ENCODE results near the gene SLC17A6. TPM values are rescaled to one million over a fixed set of nuclear protein-coding genes. Genes with fewer than 3 reads are reported as not detected.

The SLC17A6 gene
- not detected for polyA plus RNA-seq
- long read RNA-seq, donor 1 = 0 reads
- long read RNA-seq, donor 2 = 0 reads
- long read RNA-seq, donor 3 = 0 reads
- long read RNA-seq, donor 4 = 0 reads
- long read RNA-seq, donor 5 = 0 reads
- long read RNA-seq, donor 6 = 0 reads
- long read RNA-seq, donor 7 = 0 reads
- long read RNA-seq, donor 8 = 0 reads
- long read RNA-seq, donor 9 = 0 reads
- long read RNA-seq, donor 10 = 0 reads
- long read RNA-seq, donor 11 = 0 reads

DNA sequence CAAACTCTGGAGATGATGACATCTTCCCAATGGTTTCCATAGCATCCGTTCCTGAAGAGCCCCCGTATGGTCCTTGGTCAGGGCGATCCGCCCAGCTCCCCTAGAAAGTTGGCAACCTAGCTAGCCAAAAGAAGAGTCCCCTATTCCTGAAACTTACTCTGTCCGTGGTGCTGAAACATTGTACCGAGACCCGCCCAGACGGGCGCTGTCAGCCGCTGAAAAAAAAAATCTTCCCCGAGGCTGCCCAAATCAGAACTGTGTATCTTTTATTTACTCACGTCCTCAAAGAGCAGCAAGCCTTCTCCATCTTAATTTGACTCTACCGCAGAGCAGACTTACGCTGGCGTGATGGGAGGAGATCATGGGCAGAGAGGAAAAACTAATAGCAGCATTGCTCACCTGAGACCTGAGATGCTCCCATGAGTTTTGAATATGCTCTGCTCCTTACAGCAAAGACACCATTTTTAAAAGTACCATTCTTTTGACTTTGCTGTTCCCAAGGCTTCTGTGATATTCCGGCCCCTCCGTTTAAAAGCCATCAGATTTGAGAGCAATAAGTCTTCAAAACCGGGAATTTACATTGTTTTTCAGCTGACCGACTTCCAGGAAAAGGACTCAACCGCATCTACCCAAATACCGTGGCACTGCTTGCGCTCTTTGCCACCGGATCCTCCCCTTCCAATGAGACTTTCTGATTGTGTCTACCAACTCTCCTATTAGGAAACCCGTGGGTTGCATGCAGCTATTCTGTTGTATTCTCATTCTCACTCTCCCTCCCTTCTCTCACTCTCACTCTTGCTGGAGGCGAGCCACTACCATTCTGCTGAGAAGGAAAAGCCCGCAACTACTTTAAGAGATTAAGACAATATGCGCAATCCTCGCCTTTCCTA is at the start of gene SLC17A6:
Gene SLC17A6, plus strand, starts transcription at position 786 of the 890 bp plus-strand sequence. CDS start 153 bp downstream, outside the sequence.
- no CpG with 5 or more reads among the region's 28 CpGs for WGBS (ENCODE audit: insufficient coverage, low lambda C conversion rate)
- DNase-seq = peak in 1 of 2 donors; percentile 22
- Histone ChIP-seq H3K4me3 (ENCODE audit: low read length) (no peak within 1 kb of the TSS), H3K36me3 (ENCODE audit: control insufficient read depth, insufficient read depth, low read length) (no peaks in the 10 kb centered on the region), H3K4me1 (ENCODE audit: control insufficient read depth, insufficient read depth, low read length) (no peaks in the 10 kb centered on the region), H3K9me3 (ENCODE audit: control insufficient read depth, low read depth, low read length) (peaks cover 5% of the 10 kb centered on the region), H3K27me3 (ENCODE audit: control insufficient read depth, insufficient read depth, low read length) (peaks cover 57% of the 10 kb centered on the region), H3K27ac (ENCODE audit: low read length) (no peak within 1 kb of the TSS)

GRCh38 chr11:22302368-22302767 is 35.8 kb upstream of the SLC17A6 start:
- Histone ChIP-seq H3K27me3 (ENCODE audit: control insufficient read depth, insufficient read depth, low read length) (no peaks in the 10 kb centered on the region), H3K36me3 (ENCODE audit: control insufficient read depth, insufficient read depth, low read length) (no peaks in the 10 kb centered on the region), H3K9me3 (ENCODE audit: control insufficient read depth, low read depth, low read length) (no peaks in the 10 kb centered on the region), H3K27ac (ENCODE audit: low read length) (no peak overlapping the region), H3K4me1 (ENCODE audit: control insufficient read depth, insufficient read depth, low read length) (no peaks in the 10 kb centered on the region), H3K4me3 (ENCODE audit: low read length) (no peak overlapping the region)
- no peak for DNase-seq

DNA sequence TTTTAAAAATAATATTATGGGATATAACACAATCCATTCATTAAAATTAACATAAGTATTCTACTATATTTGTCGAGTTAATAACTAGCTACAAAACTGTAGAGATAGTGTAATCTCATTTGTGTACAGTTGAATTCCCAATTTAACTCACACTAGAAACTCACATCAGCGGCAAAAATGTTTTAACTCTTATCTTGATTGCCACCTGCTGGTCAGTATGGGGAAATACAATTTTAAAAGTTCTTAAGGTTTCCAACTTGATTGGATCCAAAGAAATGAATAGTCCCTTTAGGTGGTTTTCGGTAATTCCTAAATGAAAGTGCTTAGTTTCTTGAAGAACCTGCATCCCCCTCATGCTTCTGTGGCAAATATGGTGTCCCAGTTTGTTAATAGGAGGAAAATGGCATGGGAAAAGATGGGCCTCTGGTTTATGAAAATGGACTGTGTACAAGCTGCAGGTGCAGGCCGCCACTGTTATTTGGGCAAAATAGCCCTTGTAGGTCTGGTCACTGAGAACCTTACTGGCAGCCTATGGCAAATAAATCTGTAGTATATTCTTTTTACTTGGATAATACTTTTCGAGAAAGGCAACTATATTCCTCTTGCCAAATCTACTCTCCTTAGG is 33.7 kb upstream of the SLC17A6 start:
- Histone ChIP-seq H3K4me3 (ENCODE audit: low read length) (no peak overlapping the region), H3K9me3 (ENCODE audit: control insufficient read depth, low read depth, low read length) (no peaks in the 10 kb centered on the region), H3K27ac (ENCODE audit: low read length) (no peak overlapping the region), H3K4me1 (ENCODE audit: control insufficient read depth, insufficient read depth, low read length) (no peaks in the 10 kb centered on the region), H3K27me3 (ENCODE audit: control insufficient read depth, insufficient read depth, low read length) (no peaks in the 10 kb centered on the region), H3K36me3 (ENCODE audit: control insufficient read depth, insufficient read depth, low read length) (no peaks in the 10 kb centered on the region)
- DNase-seq = no peak
- WGBS (ENCODE audit: insufficient coverage, low lambda C conversion rate) = 0% methylated on average over 1 of the region's 5 CpGs

DNA sequence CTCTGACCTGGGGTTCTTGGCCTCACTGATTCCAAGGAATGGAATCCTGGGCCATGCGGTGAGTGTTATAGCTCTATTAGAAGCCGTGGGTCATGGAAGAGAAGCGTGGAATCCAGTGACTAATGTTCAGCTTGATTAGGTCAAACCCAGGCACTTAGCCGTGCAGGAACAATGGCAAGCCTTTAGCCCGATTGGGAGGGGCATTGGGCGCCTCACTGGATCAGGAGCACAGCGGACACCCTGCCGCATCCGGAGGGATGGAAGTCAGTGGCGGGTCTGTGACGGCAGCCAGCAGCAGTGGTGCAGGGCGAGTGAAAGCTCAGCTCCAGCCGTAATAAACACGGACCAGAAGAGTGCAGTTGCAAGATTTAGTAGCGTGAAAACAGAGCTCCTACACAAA is 20.5 kb upstream of the SLC17A6 start:
- H3K9me3 ChIP-seq (ENCODE audit: control insufficient read depth, low read depth, low read length) = no peaks in the 10 kb centered on the region
- no CpG with 5 or more reads among the region's 15 CpGs for whole genome bisulfite sequencing (ENCODE audit: insufficient coverage, low lambda C conversion rate)
- H3K36me3 ChIP-seq (ENCODE audit: control insufficient read depth, insufficient read depth, low read length) = no peaks in the 10 kb centered on the region
- no peaks in the 10 kb centered on the region for H3K4me1 ChIP-seq (ENCODE audit: control insufficient read depth, insufficient read depth, low read length)
- H3K27me3 ChIP-seq (ENCODE audit: control insufficient read depth, insufficient read depth, low read length) = no peaks in the 10 kb centered on the region
- no peak for DNase-seq
- H3K4me3 ChIP-seq (ENCODE audit: low read length) = no peak overlapping the region
- H3K27ac ChIP-seq (ENCODE audit: low read length) = no peak overlapping the region

DNA sequence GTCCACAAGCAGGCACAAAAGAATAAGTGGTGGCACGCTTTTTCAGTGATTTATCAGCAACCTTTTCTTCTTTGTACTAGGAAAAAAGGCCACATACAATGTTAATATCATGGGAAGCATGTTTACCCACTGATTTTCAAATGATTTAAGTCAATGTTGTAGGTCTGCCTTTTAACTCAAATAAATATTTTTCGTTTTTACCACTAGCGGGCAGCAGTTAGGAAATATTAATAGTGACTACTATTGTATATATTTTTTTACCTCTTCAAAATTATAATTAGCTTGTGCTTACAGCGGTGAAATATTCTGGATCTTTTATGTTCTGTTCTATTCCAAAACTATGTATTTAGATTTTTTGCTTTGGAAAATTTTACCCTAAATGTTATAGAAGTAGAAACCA is 6.4 kb upstream of the SLC17A6 start:
- H3K4me3 ChIP-seq (ENCODE audit: low read length) = no peak overlapping the region
- DNase-seq = no peak
- no peak overlapping the region for H3K27ac ChIP-seq (ENCODE audit: low read length)
- WGBS (ENCODE audit: insufficient coverage, low lambda C conversion rate) = 69% methylated on average over 3 of the region's 4 CpGs
- no peaks in the 10 kb centered on the region for H3K4me1 ChIP-seq (ENCODE audit: control insufficient read depth, insufficient read depth, low read length)
- H3K36me3 ChIP-seq (ENCODE audit: control insufficient read depth, insufficient read depth, low read length) = no peaks in the 10 kb centered on the region
- peaks cover 6% of the 10 kb centered on the region for H3K27me3 ChIP-seq (ENCODE audit: control insufficient read depth, insufficient read depth, low read length)
- H3K9me3 ChIP-seq (ENCODE audit: control insufficient read depth, low read depth, low read length) = no peaks in the 10 kb centered on the region

GRCh38 chr11:22336587-22336986 is 1.6 kb upstream of the SLC17A6 start:
- Histone ChIP-seq H3K36me3 (ENCODE audit: control insufficient read depth, insufficient read depth, low read length) (no peaks in the 10 kb centered on the region), H3K4me3 (ENCODE audit: low read length) (no peak overlapping the region), H3K4me1 (ENCODE audit: control insufficient read depth, insufficient read depth, low read length) (no peaks in the 10 kb centered on the region), H3K27me3 (ENCODE audit: control insufficient read depth, insufficient read depth, low read length) (peaks cover 44% of the 10 kb centered on the region), H3K9me3 (ENCODE audit: control insufficient read depth, low read depth, low read length) (peaks cover 3% of the 10 kb centered on the region), H3K27ac (ENCODE audit: low read length) (no peak overlapping the region)
- no peak for DNase-seq

GRCh38 chr11:22339611-22340010 is 1.4 kb downstream of the SLC17A6 start:
- DNase-seq = no peak
- WGBS (ENCODE audit: insufficient coverage, low lambda C conversion rate) = 7% methylated on average over 3 of the region's 9 CpGs
- peaks cover 73% of the 10 kb centered on the region for H3K27me3 ChIP-seq (ENCODE audit: control insufficient read depth, insufficient read depth, low read length)
- no peaks in the 10 kb centered on the region for H3K36me3 ChIP-seq (ENCODE audit: control insufficient read depth, insufficient read depth, low read length)
- no peak overlapping the region for H3K27ac ChIP-seq (ENCODE audit: low read length)
- peaks cover 5% of the 10 kb centered on the region for H3K9me3 ChIP-seq (ENCODE audit: control insufficient read depth, low read depth, low read length)
- no peaks in the 10 kb centered on the region for H3K4me1 ChIP-seq (ENCODE audit: control insufficient read depth, insufficient read depth, low read length)
- no peak overlapping the region for H3K4me3 ChIP-seq (ENCODE audit: low read length)

- Histone ChIP-seq H3K4me3 (ENCODE audit: low read length) (no peak overlapping the region), H3K36me3 (ENCODE audit: control insufficient read depth, insufficient read depth, low read length) (no peaks in the 10 kb centered on the region), H3K9me3 (ENCODE audit: control insufficient read depth, low read depth, low read length) (peaks cover 5% of the 10 kb centered on the region), H3K27ac (ENCODE audit: low read length) (no peak overlapping the region), H3K4me1 (ENCODE audit: control insufficient read depth, insufficient read depth, low read length) (no peaks in the 10 kb centered on the region), H3K27me3 (ENCODE audit: control insufficient read depth, insufficient read depth, low read length) (peaks cover 72% of the 10 kb centered on the region)
- no peak for DNase-seq
- 0% methylated on average over 1 of the region's 6 CpGs for WGBS (ENCODE audit: insufficient coverage, low lambda C conversion rate)
These were observed 2.1 kb downstream of the SLC17A6 start for GRCh38 chr11:22340235-22340634.

DNA sequence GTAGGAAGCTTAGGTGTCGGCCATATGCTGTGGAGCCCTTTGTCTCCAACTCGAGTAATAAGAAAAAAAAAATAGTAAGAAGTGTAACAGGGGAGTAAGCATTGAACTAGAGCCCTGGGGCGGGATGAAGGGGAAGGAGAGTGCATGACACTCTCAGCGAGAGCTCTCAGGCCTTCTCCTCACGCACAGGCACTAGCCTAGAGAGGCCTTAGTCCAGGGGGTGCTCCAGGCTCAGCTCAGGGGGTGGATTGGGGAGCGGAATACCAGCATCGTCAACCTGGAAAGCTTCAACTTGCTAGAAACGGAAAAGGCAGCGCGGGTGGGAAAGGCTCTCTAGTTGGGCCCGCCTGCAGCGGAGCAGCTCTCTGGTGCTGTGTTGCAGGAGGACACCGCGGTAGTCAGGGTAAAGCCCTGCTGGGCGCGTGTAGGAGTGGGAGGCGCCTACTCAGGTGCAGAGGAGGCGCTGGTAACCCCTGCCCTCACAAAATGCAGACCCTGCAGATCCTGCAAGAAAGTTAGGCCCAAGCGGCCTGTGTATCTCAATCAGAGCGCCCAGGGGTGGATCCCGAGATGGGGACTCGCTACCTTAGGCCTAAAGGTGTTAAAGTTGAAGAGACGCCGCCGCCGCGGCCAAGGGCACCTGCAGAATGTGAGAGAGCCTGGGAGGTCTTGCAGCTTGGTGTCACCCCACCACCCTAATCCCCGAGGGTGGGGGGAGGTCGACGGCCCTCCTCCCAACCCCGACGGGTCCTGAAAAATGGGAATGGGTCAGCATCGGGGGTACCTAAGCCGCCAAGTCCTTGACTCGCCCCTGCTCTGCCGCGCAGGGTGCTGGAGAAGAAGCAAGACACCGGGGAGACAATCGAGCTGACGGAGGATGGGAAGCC is 2.8 kb downstream of the SLC17A6 start:
- Histone ChIP-seq H3K27me3 (ENCODE audit: control insufficient read depth, insufficient read depth, low read length) (peaks cover 69% of the 10 kb centered on the region), H3K4me1 (ENCODE audit: control insufficient read depth, insufficient read depth, low read length) (no peaks in the 10 kb centered on the region), H3K9me3 (ENCODE audit: control insufficient read depth, low read depth, low read length) (peaks cover 5% of the 10 kb centered on the region), H3K4me3 (ENCODE audit: low read length) (no peak overlapping the region), H3K27ac (ENCODE audit: low read length) (no peak overlapping the region), H3K36me3 (ENCODE audit: control insufficient read depth, insufficient read depth, low read length) (no peaks in the 10 kb centered on the region)
- 0% methylated on average over 1 of the region's 40 CpGs for whole genome bisulfite sequencing (ENCODE audit: insufficient coverage, low lambda C conversion rate)
- DNase-seq = no peak

- Histone ChIP-seq H3K4me3 (ENCODE audit: low read length) (no peak overlapping the region), H3K27me3 (ENCODE audit: control insufficient read depth, insufficient read depth, low read length) (peaks cover 72% of the 10 kb centered on the region), H3K4me1 (ENCODE audit: control insufficient read depth, insufficient read depth, low read length) (no peaks in the 10 kb centered on the region), H3K36me3 (ENCODE audit: control insufficient read depth, insufficient read depth, low read length) (no peaks in the 10 kb centered on the region), H3K27ac (ENCODE audit: low read length) (no peak overlapping the region), H3K9me3 (ENCODE audit: control insufficient read depth, low read depth, low read length) (peaks cover 5% of the 10 kb centered on the region)
- no peak for DNase-seq
- WGBS (ENCODE audit: insufficient coverage, low lambda C conversion rate) = no CpG with 5 or more reads among the region's 23 CpGs
These were observed 3.4 kb downstream of the SLC17A6 start for GRCh38 chr11:22341588-22341931.
